OCI-LY3 (cell line): ENCODE results near the gene PNPLA2.

Experiments used
- EZH2phosphoT487 ChIP-seq: fragments of 200-600 bp; shearing (Covaris generic); IDR thresholded peaks from 2 replicates; pipeline ENCODE4 v1.6.1; 2018; ENCODE audit warnings: antibody characterized with exemption, mixed run types, low read depth
- TF ChIP-seq, protein P1 (sequence below): fragments of 200-600, 300-600 bp; sonication (generic); IDR thresholded peaks from 2 replicates; pipeline ENCODE4 v1.5.1; 2014; ENCODE audit warnings: antibody characterized with exemption, low read length, low read depth

DNA sequence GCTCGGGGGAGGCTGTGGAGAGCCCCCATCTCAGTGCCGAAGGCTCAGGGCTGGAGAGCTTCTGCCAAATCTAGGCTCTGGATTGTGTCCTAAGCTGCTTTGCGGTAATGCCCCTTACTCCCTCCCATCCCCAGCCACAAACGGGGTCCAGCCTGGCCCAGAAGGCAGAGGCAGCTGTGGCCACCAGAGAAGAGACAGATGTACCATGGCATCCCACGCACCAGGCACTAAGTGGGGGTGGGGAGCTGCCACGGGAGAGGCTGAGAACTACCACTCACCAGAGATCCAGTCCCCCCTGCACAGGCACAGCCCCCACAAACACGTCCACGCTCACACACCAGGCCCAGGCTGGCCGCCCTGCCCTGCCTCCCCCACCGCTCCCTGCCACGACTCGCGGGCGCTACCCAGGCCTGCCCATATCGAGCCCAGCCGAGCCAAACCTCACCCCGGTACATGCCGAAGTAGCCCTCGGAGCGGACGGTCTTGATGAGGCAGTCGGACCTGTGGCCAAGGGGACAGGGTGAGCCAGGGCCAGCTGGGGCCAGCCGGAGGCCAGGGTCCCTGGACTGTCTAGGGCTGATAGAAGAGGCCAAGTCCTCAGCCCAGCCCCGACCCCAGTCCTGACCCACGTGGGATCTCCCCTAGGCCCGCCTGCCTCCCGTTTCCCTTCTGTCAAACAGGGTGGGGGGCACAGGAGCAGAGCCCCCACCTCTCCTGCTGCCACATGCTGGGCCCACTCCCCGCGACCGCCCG, 24.5 kb upstream of the PNPLA2 start:
- TF ChIP-seq, protein P1, sequence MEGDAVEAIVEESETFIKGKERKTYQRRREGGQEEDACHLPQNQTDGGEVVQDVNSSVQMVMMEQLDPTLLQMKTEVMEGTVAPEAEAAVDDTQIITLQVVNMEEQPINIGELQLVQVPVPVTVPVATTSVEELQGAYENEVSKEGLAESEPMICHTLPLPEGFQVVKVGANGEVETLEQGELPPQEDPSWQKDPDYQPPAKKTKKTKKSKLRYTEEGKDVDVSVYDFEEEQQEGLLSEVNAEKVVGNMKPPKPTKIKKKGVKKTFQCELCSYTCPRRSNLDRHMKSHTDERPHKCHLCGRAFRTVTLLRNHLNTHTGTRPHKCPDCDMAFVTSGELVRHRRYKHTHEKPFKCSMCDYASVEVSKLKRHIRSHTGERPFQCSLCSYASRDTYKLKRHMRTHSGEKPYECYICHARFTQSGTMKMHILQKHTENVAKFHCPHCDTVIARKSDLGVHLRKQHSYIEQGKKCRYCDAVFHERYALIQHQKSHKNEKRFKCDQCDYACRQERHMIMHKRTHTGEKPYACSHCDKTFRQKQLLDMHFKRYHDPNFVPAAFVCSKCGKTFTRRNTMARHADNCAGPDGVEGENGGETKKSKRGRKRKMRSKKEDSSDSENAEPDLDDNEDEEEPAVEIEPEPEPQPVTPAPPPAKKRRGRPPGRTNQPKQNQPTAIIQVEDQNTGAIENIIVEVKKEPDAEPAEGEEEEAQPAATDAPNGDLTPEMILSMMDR, result no peak
- TF ChIP-seq EZH2phosphoT487, result no peak
